NOMO-1 (cell line): Measurements from ENCODE around the gene FAAP24.
"Not testable (repeated sequence)": the region's sequence is repeated elsewhere in the genome, so short reads cannot be mapped to it uniquely, and the experiment has no call there.

Source experiments
- DNase-seq, 2 experiments: peaks; one replicate each; lab custom pipeline; 2025; ENCODE audit not compliant: unreplicated experiment in 2 of 2; lab: John Stamatoyannopoulos, UW

FAAP24 gene

GRCh38 chr19:32971715-32972540 is at the start of gene FAAP24, which contains the start of gene CEP89:
Gene FAAP24 (plus strand): TSS chr19:32972242. CDS start chr19:32973197, 955 bp downstream.
Gene CEP89 (minus strand): TSS chr19:32971958. CDS start chr19:32971874, 84 bp downstream.
- DNase-seq, result peak; percentile 95 to 97

GRCh38 chr19:32924200-32924599 is 47.8 kb upstream of the FAAP24 start:
- DNase-seq, result no peak

- DNase-seq, result no peak
These were observed 43.2 kb upstream of the FAAP24 start for GRCh38 chr19:32928806-32929205.

- DNase-seq, result no peak
These were observed 41.5 kb upstream of the FAAP24 start for GRCh38 chr19:32930567-32930966.

- DNase-seq, result no peak
These were observed 38.5 kb upstream of the FAAP24 start for GRCh38 chr19:32933571-32933970.

GRCh38 chr19:32935629-32936028 is 36.4 kb upstream of the FAAP24 start:
- no peak for DNase-seq

GRCh38 chr19:32936065-32936464 is 36.0 kb upstream of the FAAP24 start:
- no peak for DNase-seq

- DNase-seq, result not testable (repeated sequence)
These were observed 30.8 kb upstream of the FAAP24 start for GRCh38 chr19:32941273-32941672.

- no peak for DNase-seq
These were observed 26.8 kb upstream of the FAAP24 start for GRCh38 chr19:32945260-32945659.

GRCh38 chr19:32966750-32967149 is 5.3 kb upstream of the FAAP24 start:
- DNase-seq, result no peak

GRCh38 chr19:32969549-32969948 is 2.5 kb upstream of the FAAP24 start:
- no peak for DNase-seq

- DNase-seq, result no peak
These were observed 938 bp upstream of the FAAP24 start for GRCh38 chr19:32971012-32971595.

GRCh38 chr19:32976223-32976805 is 4.3 kb downstream of the FAAP24 start:
- DNase-seq, result peak; percentile 39

- no peak for DNase-seq
These were observed 5.2 kb downstream of the FAAP24 start for GRCh38 chr19:32977280-32977679.

GRCh38 chr19:32977813-32978212 is 5.8 kb downstream of the FAAP24 start:
- DNase-seq, result not testable (repeated sequence)

GRCh38 chr19:32979807-32980206 is 7.8 kb downstream of the FAAP24 start:
- not testable (repeated sequence) for DNase-seq

- not testable (repeated sequence) for DNase-seq
These were observed 10.4 kb downstream of the FAAP24 start for GRCh38 chr19:32982488-32982887.

GRCh38 chr19:32988254-32988653 is 16.2 kb downstream of the FAAP24 start:
- DNase-seq, result not testable (repeated sequence)

- DNase-seq, result no peak
These were observed 16.7 kb downstream of the FAAP24 start for GRCh38 chr19:32988724-32989123.

- DNase-seq, result not testable (repeated sequence)
These were observed 23.9 kb downstream of the FAAP24 start for GRCh38 chr19:32995966-32996365.

GRCh38 chr19:32997061-32997464 is 25.0 kb downstream of the FAAP24 start:
- DNase-seq, result not testable (repeated sequence)
